ENCODE data around the gene CACNG4.
A peak's percentile ranks its signal among the peaks of the same experiment; 100 is the strongest.
"Not testable (repeated sequence)": the region's sequence is repeated elsewhere in the genome, so short reads cannot be mapped to it uniquely, and the experiment has no call there.

Gene CACNG4

DNA sequence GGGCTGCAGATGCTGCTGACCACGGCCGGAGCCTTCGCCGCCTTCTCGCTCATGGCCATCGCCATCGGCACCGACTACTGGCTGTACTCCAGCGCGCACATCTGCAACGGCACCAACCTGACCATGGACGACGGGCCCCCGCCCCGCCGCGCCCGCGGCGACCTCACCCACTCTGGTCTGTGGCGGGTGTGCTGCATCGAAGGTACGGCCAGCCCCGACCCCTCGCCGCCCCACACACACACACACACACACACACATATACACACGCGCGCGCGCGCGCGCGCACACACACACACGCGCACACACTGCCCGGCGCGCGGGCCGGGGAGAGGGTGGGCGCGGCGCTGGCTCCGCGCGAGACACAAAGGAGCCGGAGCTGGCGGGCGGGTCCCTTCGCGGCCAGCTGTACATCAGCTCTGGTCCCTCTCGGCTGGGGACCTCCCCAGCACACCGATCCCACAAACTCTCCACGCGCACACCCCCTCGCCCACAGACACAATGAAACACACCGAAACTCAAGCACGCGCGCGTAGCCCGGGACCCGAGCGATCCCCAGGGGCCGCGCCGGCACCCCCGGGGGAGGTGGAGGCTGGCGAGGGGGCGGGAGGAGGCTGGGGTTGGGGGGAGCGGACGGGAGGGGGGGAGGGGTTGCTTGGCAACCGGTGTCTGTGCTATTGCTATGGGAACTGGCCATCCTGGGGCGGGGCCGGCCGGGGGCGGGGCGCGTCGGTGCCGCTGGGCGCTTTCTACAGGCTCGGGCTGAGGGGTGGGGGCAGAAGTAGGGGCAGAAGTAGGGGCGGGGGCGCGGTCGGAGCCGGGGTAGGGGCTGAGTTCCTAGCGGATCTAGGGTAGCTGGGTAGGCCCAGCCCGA, 658 bp downstream of the CACNG4 start:
- no peak for DNase-seq (ENCODE audit: low spot score)

GRCh38 chr17:66965801-66966262, 1.3 kb downstream of the CACNG4 start:
- no peak for DNase-seq (ENCODE audit: low spot score)

GRCh38 chr17:66966298-66966697, 1.8 kb downstream of the CACNG4 start:
- DNase-seq (ENCODE audit: low spot score), result no peak

DNA sequence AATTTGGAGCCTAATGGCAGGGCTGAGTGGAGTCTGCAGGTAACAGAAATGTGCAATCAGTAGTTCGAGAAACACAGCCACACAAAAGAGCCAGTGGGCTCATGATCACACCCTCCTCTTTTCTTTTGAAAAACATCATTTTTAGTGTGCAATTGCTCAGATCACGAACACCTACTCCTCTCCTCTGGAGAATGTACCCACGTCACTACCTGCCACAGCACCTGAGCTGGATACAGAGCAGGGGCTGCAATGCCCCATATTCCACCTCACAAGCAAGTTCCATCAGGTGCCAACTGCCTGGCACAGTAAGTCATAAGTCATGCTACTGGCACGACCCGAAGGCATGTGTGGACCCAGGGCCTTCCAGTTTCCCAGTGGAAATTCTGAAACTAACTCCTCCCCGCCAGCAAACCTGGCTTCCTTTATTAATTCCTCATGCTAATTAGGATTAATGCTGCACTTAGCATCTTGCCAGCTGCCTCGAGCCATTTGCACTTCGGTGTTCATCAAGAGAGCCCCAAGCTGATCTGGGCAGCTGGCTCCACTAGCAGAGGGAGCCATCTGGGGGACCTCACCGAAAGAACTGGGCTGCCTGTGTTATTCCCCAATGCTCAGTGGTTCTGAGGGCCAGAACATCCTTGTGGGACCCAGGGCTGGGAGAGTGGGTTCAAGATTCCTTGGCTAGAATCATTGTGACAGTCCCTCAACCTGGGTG, 2.4 kb downstream of the CACNG4 start:
- DNase-seq (ENCODE audit: low spot score), result peak; percentile 74

GRCh38 chr17:66967837-66968543, 3.5 kb downstream of the CACNG4 start:
- DNase-seq (ENCODE audit: low spot score), result no peak

GRCh38 chr17:66968916-66969315, 4.4 kb downstream of the CACNG4 start:
- no peak for DNase-seq (ENCODE audit: low spot score)

DNA sequence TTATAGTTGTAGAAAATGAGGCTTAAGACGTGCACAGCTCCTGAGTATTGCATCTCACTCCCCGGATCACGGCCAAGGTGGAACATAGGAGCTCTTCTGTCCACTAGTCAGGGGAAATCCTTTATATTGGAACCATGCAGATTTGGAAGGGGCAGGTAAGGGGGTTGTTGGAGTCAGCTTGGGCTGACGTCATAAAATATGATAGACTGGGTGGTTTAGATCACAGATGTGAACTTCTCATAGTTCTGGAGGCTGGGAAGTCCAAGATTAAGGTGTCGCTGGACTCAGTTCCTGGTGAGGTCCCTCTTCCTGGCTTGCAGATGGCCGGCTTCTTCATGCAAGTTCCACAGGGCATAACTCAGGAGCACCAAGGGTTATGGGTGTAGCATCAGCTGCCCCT, 5.6 kb downstream of the CACNG4 start:
- DNase-seq (ENCODE audit: low spot score), result no peak

GRCh38 chr17:66970797-66971196, 6.3 kb downstream of the CACNG4 start:
- no peak for DNase-seq (ENCODE audit: low spot score)

DNA sequence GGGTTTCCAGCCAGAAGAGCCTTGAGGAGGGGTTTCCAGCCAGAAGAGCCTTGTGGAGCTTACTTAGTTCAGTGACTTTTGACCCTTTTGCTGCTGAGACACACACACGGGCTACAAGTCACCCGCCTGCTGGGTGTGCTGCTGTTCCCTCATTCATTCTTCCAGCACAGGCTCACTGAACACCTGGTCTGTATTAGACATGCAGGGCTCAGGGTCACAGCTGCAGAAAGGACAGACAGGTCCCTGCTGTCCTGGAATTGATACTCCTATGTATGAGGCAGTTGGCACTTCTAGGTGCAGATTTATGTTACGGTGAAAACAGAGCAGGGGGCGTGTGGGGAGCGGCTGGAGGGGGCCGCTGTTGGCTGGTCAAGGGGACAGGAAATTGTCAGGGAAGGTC, 6.8 kb downstream of the CACNG4 start:
- no peak for DNase-seq (ENCODE audit: low spot score)

- no peak for DNase-seq (ENCODE audit: low spot score)
These were observed 7.4 kb downstream of the CACNG4 start for GRCh38 chr17:66971730-66972441.

DNA sequence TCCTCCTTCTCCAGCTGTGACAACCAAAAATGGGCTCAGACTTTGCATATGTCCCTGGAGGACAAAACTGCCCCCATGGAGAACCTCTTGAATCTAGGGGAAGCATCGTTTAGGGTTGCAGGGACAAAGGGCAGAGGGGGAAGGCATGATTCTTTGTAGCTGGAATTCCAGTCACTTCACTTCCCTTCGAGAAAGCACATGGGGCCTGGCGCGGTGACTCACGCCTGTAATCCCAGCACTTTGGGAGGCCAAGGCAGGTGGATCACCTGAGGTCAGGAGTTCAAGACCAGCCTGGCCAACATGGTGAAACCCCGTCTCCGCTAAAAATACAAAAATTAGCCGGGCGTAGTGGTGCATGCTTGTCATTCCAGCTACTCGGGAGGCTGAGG, 7.9 kb downstream of the CACNG4 start:
- not testable (repeated sequence) for DNase-seq (ENCODE audit: low spot score)

GRCh38 chr17:66975188-66975587, 10.7 kb downstream of the CACNG4 start:
- no peak for DNase-seq (ENCODE audit: low spot score)

DNA sequence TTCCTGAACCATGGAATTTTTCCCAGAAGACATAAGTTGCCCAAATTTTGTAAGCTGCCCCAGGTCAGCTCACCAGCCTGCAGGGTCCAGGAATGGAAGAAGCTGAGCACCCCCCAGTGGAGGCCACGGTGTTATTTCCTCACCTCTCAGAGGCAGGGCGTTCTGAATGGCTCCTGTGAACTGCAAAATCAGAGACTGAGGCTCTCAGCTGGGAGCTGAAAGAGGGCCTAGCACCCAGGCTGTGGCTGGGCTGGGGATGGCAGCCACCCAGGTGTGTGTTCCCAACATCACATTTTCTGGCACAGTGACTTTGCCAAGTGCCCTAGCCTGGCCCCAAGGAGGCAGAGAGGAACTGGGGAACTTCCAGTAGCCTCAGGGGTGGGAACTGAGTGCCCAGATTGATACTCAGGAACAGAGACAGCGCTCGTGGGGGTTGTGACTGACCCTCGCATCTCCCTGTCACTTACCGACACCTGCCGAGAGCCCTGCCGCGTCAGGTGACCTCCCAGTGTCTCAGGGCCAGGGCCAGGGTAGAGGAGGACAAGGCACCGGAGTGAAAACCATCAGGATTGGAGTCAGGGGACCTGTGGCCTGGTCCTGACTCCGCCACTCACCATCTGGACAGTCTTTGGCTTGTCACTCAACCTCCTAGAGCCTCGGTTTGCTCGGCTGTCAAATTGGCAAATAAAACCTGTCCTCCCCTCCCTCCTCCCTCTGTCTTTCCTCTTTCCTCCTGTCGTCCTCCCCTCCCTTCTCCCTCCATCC, 11.3 kb downstream of the CACNG4 start:
- no peak for DNase-seq (ENCODE audit: low spot score)

DNA sequence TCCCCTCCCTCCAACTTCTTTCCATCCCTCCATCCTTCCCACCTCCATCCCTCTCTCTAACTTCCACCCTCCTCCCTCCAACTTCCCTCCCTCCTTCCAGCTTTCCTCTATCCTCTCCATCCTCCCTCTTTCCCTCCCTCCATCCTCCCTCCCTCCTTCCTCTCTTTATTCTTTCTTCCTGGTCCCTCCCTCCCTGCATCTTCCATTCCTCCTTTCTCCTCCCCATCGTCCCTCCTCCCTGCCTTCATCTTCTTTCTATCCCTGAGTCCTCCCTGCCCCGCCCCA, 11.8 kb downstream of the CACNG4 start:
- DNase-seq (ENCODE audit: low spot score), result no peak

- no peak for DNase-seq (ENCODE audit: low spot score)
These were observed 12.3 kb downstream of the CACNG4 start for GRCh38 chr17:66976781-66977201.

DNA sequence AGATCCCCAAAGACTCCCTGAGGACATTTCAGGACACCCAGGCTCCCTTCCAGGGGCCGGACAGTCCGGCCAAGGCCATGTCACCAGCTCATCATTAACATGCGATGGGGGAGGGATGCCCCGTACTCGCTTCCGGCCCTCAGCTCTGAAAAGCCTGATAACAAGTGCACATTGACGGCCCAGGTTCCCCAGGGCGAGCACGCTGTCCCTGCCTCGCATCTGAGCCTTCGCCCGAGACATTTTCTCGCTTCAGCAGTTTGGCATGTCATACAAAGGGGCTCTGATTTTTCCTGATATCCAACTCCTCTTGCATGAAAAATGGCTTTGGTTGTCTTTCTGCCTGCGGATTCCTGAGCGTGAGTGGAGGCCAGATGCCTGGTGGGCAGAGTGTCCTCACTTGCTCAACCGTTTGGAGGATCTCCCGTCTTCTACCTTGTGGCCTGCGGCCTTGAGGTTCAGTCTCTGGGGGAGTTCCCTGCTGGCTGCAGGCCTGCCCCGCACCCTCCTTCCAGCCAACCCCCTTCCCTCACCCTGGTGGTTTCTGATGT, 14.1 kb downstream of the CACNG4 start:
- DNase-seq (ENCODE audit: low spot score), result no peak

DNA sequence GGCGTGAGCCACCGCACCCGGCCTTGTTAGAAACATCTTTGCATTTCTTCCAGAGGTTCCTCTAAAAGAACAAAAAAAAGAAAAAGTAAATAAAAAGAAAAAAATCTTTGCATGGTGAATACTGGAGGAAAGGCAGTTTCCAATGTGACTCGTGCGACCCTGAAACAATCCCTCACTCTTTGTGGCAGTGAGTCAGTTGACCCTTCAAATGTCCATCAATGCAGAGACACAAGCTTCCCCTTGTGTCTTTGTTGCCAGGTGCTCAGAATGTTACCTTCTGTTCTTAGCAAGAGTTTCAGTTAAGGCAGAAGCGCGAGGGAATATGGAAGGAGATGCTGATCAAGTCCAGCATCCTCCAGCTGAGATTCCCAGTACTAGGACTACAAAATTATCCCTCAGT, 16.4 kb downstream of the CACNG4 start:
- no peak for DNase-seq (ENCODE audit: low spot score)

DNA sequence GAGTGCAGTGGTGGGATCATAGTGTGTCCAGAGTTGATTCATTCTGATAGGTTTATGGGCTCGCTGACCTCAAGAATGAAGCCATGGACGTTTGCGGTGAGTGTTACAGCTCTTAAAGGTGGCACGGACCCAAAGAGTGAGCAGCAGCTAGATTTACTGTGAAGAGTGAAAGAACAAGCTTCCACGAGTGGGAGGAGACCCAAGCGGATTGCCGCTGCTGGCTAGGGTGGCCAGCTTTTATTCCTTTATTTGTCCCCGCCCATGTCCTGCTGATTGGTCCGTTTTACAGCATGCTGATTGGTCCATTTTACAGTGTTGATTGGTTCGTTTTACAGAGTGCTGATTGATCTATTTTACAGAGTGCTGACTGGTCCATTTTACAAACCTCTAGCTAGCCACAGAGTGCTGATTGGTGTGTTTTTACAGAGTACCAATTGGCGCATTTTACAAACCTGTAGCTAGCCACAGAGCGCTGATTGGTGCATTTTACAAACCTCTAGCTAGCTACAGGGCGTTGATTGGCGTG, 17.5 kb downstream of the CACNG4 start:
- no peak for DNase-seq (ENCODE audit: low spot score)

GRCh38 chr17:66983414-66984021, 19.0 kb downstream of the CACNG4 start:
- peak; percentile 64 for DNase-seq (ENCODE audit: low spot score)

DNA sequence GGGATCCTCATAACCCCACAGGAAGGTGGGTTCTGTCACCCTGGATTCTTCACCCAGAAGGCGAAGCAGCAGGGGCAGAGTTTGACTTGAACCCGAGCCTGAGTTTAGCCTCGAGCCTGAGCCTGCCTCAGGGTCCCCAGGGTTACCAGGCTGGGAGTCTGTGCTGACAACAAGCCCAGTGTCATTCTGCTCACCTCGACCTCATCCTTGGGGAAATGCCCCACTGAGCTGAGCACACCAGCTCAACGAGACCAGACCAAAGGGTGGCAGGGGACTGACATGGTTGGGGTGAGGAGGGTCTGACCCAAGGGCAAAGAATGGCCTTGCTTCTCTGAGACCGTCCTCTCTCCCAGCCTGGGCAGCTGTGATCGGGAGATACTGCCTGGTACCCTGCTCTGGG, 20.2 kb downstream of the CACNG4 start:
- no peak for DNase-seq (ENCODE audit: low spot score)

All from putamen (tissue), 1 donor.